Ectodermal cell (in vitro differentiated cells): ENCODE measurements around the gene RYR1.
"Not testable (repeated sequence)": the region's sequence is repeated elsewhere in the genome, so short reads cannot be mapped to it uniquely, and the experiment has no call there.

Experiments
- H3K27ac ChIP-seq: 2 replicates; pipeline ENCODE4 v1.7.0; 2013; ENCODE audit warnings: mild to moderate bottlenecking, low read depth, low read length; ENCODE audit not compliant: insufficient read depth, poor library complexity, severe bottlenecking
- H3K27me3 ChIP-seq: 2 replicates; pipeline ENCODE4 v1.7.0; 2013; ENCODE audit warnings: mild to moderate bottlenecking, low read length; ENCODE audit not compliant: insufficient read depth, control insufficient read depth, poor library complexity, severe bottlenecking
- H3K36me3 ChIP-seq: one replicate; pipeline ENCODE4 v1.7.0; 2013; ENCODE audit warnings: low read length; ENCODE audit not compliant: control insufficient read depth, insufficient read depth
- H3K4me1 ChIP-seq: one replicate; pipeline ENCODE4 v1.7.0; 2013; ENCODE audit warnings: low read length; ENCODE audit not compliant: control insufficient read depth, insufficient read depth
- H3K4me3 ChIP-seq: 2 replicates; pipeline ENCODE4 v1.7.0; 2013; ENCODE audit warnings: low read depth, low read length, control low read depth; ENCODE audit not compliant: insufficient read depth
- H3K9me3 ChIP-seq: 2 replicates; pipeline ENCODE4 v1.7.0; 2013; ENCODE audit warnings: mild to moderate bottlenecking, low read length, moderate library complexity; ENCODE audit not compliant: control insufficient read depth
- WGBS, 2 experiments: methylation state at CpG; one replicate each; pipeline ENCODE4 v1.1.7; 2013; ENCODE audit warnings: missing lambda C conversion rate in 2 of 2; 5-methylcytosine and 5-hydroxymethylcytosine counted together

The RYR1 gene

DNA sequence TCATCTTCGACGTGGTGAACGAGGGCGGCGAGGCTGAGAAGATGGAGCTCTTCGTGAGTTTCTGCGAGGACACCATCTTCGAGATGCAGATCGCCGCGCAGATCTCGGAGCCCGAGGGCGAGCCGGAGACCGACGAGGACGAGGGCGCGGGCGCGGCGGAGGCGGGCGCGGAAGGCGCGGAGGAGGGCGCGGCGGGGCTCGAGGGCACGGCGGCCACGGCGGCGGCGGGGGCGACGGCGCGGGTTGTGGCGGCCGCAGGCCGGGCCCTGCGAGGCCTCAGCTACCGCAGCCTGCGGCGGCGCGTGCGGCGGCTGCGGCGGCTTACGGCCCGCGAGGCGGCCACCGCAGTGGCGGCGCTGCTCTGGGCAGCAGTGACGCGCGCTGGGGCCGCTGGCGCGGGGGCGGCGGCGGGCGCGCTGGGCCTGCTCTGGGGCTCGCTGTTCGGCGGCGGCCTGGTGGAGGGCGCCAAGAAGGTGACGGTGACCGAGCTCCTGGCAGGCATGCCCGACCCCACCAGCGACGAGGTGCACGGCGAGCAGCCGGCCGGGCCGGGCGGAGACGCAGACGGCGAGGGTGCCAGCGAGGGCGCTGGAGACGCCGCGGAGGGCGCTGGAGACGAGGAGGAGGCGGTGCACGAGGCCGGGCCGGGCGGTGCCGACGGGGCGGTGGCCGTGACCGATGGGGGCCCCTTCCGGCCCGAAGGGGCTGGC is 131.6 kb downstream of the RYR1 start:
- Histone ChIP-seq H3K27ac (no peak overlapping the region), H3K36me3 (no peaks in the 10 kb centered on the region), H3K9me3 (no peaks in the 10 kb centered on the region), H3K4me3 (peak overlapping the region; percentile 23), H3K27me3 (peaks cover 26% of the 10 kb centered on the region), H3K4me1 (no peaks in the 10 kb centered on the region)
- 17% methylated on average over 111 of the region's 111 CpGs for WGBS, 2 experiments

DNA sequence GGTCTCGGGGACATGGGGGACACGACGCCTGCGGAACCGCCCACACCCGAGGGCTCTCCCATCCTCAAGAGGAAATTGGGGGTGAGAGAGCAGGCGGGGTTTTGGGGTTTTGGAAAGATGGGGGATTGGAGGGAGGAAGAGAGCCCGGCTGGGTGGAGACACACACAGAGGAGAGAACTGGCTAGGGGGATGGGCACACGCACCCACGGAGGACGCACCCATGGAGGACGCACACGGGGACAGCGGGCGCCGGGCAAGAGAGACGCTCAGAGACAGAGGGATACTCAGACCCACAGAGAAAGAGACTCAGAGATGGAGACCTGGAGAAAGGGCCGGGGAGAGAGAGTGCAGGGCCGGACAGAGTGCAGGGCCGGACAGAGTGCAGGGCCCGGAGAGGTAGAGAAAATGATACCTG is 132.2 kb downstream of the RYR1 start:
- Histone ChIP-seq H3K27me3 (peaks cover 26% of the 10 kb centered on the region), H3K9me3 (no peaks in the 10 kb centered on the region), H3K4me3 (no peak overlapping the region), H3K4me1 (no peaks in the 10 kb centered on the region), H3K36me3 (no peaks in the 10 kb centered on the region), H3K27ac (no peak overlapping the region)
- WGBS, 2 experiments = 82 to 85% methylated on average over 21 of the region's 21 CpGs

- 90 to 96% methylated on average over 6 of the region's 6 CpGs for WGBS, 2 experiments
- no peaks in the 10 kb centered on the region for H3K9me3 ChIP-seq
- no peak overlapping the region for H3K27ac ChIP-seq
- no peaks in the 10 kb centered on the region for H3K36me3 ChIP-seq
- H3K4me3 ChIP-seq = no peak overlapping the region
- H3K4me1 ChIP-seq = no peaks in the 10 kb centered on the region
- H3K27me3 ChIP-seq = peaks cover 20% of the 10 kb centered on the region
Measured at GRCh38 chr19:38569368-38569983, 136.0 kb downstream of the RYR1 start.

GRCh38 chr19:38571682-38572081 is 138.2 kb downstream of the RYR1 start:
- Histone ChIP-seq H3K27ac (no peak overlapping the region), H3K4me1 (no peaks in the 10 kb centered on the region), H3K27me3 (no peaks in the 10 kb centered on the region), H3K36me3 (no peaks in the 10 kb centered on the region), H3K9me3 (no peaks in the 10 kb centered on the region), H3K4me3 (no peak overlapping the region)
- 90 to 92% methylated on average over 2 of the region's 2 CpGs for WGBS, 2 experiments

DNA sequence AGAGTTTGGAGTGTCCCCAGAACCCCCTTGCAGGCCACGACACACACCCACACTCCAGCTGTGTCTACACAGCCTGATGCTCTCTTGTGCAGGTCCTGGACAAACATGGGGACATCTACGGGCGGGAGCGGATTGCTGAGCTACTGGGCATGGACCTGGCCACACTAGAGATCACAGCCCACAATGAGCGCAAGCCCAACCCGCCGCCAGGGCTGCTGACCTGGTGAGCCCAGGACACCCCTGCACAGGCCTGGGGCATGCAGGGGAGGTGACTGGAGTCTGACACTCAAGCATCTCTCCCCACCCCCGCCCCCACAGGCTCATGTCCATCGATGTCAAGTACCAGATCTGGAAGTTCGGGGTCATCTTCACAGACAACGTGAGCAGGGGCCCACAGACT is 144.3 kb downstream of the RYR1 start:
- Histone ChIP-seq H3K4me3 (no peak overlapping the region), H3K27me3 (no peaks in the 10 kb centered on the region), H3K4me1 (no peaks in the 10 kb centered on the region), H3K9me3 (no peaks in the 10 kb centered on the region), H3K27ac (no peak overlapping the region), H3K36me3 (no peaks in the 10 kb centered on the region)
- WGBS, 2 experiments = 96% methylated on average over 11 of the region's 11 CpGs

GRCh38 chr19:38579304-38579703 is 145.8 kb downstream of the RYR1 start:
- H3K27ac ChIP-seq, H3K4me3 ChIP-seq, H3K36me3 ChIP-seq, H3K27me3 ChIP-seq, H3K4me1 ChIP-seq, H3K9me3 ChIP-seq: not testable (repeated sequence)
- 94 to 96% methylated on average over 6 of the region's 6 CpGs for WGBS, 2 experiments

GRCh38 chr19:38580080-38580479 is 146.6 kb downstream of the RYR1 start:
- Histone ChIP-seq H3K36me3 (no peaks in the 10 kb centered on the region), H3K4me1 (no peaks in the 10 kb centered on the region), H3K4me3 (no peak overlapping the region), H3K27me3 (no peaks in the 10 kb centered on the region), H3K27ac (no peak overlapping the region), H3K9me3 (no peaks in the 10 kb centered on the region)
- 93 to 95% methylated on average over 15 of the region's 15 CpGs for WGBS, 2 experiments

DNA sequence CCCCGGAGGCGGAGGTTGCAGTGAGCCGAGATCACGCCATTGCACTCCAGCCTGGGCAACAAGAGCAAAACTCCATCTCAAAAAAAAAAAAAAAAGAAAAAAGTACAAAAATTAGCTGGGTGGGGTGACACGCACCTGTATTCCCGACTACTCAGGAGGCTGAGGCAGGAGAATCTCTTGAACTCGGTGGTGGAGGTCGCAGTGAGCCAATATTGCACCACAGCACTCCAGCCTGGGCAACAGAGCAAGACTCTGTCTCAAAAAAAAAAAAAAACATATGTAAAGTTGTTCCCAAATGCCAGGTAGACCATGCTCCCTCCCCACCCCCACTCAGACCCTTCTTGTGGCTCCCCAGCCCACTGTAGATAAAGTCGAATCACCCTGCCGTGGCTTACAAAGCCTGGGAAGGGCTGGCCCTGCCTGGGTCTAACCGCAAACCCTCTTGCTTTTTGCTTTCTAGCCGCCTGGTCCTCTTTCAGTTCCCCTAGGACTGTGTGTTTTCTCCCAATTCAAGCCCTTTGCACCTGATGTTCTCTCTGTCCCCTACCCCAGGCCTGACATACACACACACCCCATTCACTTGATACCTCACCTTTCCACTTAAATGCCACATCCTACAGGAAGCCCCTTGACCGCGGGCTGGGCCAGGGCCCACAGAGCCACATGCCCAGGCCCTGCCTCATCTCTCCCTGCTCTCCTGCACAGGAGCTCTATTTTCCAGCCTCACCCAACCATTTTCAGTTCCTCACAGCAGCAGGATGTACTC is 149.9 kb downstream of the RYR1 start:
- no peak overlapping the region for H3K27ac ChIP-seq
- 92 to 95% methylated on average over 13 to 14 of the region's 14 CpGs for WGBS, 2 experiments
- H3K36me3 ChIP-seq = no peaks in the 10 kb centered on the region
- no peaks in the 10 kb centered on the region for H3K9me3 ChIP-seq
- H3K4me3 ChIP-seq = no peak overlapping the region
- H3K27me3 ChIP-seq = no peaks in the 10 kb centered on the region
- no peaks in the 10 kb centered on the region for H3K4me1 ChIP-seq

DNA sequence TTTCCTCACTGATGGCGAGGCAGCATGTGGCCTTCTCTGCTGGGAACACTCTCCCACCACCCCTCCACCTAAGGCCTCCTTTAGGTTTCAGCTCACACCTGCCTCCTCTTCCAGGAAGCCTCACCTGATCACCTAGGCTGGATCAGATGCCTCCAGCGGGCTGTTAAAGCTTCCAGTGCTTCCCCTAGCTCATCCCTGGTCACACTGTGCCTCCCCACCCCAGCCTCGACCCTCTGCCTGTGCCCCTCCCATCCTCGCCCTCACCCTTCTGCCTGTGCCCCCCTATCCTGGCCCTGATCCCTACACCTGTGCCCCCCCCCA is 150.5 kb downstream of the RYR1 start:
- Histone ChIP-seq H3K4me1 (no peaks in the 10 kb centered on the region), H3K27ac (no peak overlapping the region), H3K9me3 (no peaks in the 10 kb centered on the region), H3K27me3 (no peaks in the 10 kb centered on the region), H3K4me3 (no peak overlapping the region), H3K36me3 (no peaks in the 10 kb centered on the region)
- 80 to 85% methylated on average over 4 of the region's 4 CpGs for WGBS, 2 experiments

DNA sequence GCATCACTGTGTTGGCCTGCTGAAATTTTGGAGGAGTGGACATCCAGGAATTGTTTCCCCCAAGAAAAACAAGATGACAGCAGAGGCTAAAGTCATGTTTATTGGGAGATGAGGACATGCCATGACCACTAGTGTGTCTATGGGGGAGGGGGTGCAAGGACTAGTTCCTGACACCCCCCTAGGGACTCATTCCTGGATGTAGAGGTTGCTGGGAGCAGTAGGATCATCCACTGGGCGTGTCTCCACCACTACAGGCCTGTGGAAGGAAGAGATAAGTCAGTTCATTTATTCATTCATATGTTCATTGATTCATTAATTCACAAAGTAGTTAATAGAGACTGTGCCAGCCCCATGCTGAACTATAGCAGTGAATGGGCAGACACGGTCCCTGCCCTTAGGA is 154.1 kb downstream of the RYR1 start:
- H3K36me3 ChIP-seq = no peaks in the 10 kb centered on the region
- H3K27me3 ChIP-seq = no peaks in the 10 kb centered on the region
- no peaks in the 10 kb centered on the region for H3K9me3 ChIP-seq
- no peak overlapping the region for H3K27ac ChIP-seq
- H3K4me3 ChIP-seq = no peak overlapping the region
- WGBS, 2 experiments = 94 to 95% methylated on average over 1 to 2 of the region's 2 CpGs
- H3K4me1 ChIP-seq = no peaks in the 10 kb centered on the region
